ENCODE results near the gene PET100.

DNA sequence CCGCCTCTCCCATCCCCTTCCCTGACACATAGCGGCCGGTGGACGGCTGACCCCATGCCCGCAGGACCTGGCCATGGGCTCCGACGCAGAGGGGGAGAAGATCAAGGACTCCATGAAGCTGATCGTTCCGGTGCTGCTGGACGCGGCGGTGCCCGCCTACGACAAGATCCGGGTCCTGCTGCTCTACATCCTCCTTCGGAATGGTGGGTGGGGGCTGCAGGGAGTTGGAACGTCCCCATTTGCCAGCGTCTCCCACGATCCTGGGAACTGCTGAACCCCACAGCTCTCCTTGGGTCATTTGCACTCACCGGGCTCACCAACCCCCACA is 14.9 kb downstream of the PET100 start:
- TF ChIP-seq EZH2 (IDR thresholded peaks at IDR 0.05) = no peak
- TF ChIP-seq, protein P1, sequence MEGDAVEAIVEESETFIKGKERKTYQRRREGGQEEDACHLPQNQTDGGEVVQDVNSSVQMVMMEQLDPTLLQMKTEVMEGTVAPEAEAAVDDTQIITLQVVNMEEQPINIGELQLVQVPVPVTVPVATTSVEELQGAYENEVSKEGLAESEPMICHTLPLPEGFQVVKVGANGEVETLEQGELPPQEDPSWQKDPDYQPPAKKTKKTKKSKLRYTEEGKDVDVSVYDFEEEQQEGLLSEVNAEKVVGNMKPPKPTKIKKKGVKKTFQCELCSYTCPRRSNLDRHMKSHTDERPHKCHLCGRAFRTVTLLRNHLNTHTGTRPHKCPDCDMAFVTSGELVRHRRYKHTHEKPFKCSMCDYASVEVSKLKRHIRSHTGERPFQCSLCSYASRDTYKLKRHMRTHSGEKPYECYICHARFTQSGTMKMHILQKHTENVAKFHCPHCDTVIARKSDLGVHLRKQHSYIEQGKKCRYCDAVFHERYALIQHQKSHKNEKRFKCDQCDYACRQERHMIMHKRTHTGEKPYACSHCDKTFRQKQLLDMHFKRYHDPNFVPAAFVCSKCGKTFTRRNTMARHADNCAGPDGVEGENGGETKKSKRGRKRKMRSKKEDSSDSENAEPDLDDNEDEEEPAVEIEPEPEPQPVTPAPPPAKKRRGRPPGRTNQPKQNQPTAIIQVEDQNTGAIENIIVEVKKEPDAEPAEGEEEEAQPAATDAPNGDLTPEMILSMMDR (IDR thresholded peaks at IDR 0.05 in 2 of 3, conservative IDR thresholded peaks at IDR 0.05 in 1 of 3; ENCODE audit: borderline replicate concordance in 1 of 3, insufficient read depth in 1 of 3, low read depth in 2 of 3, low read length in 2 of 3) = no peak
- TF ChIP-seq ZNF274 (IDR thresholded peaks at IDR 0.05; ENCODE audit: low read depth, low read length) = no peak
